Stomach smooth muscle (tissue), 2 donors: ENCODE data around the gene HNRNPM.
A peak's percentile ranks its signal among the peaks of the same experiment; 100 is the strongest.

Experiments
- H3K27ac ChIP-seq: one replicate; pipeline ENCODE4 v1.7.0; 2013; ENCODE audit warnings: mild to moderate bottlenecking, low read length, inconsistent platforms
- H3K27me3 ChIP-seq, 2 donors: one replicate each; pipeline ENCODE4 v1.7.0; 2013; ENCODE audit warnings: low read length in 2 of 2; ENCODE audit not compliant: insufficient read depth in 2 of 2, control insufficient read depth in 1 of 2
- H3K36me3 ChIP-seq, 2 donors: one replicate each; pipeline ENCODE4 v1.7.0; 2013; ENCODE audit warnings: low read length in 2 of 2; ENCODE audit not compliant: control insufficient read depth in 2 of 2, insufficient read depth in 2 of 2
- H3K4me1 ChIP-seq: one replicate; pipeline ENCODE4 v1.7.0; 2013; ENCODE audit warnings: low read length; ENCODE audit not compliant: control insufficient read depth, insufficient read depth
- H3K4me3 ChIP-seq, 2 donors: one replicate each; pipeline ENCODE4 v1.7.0; 2013; ENCODE audit warnings: low read length in 2 of 2
- H3K9ac ChIP-seq, 2 donors: one replicate each; pipeline ENCODE4 v1.7.0; 2013; ENCODE audit warnings: low read length in 2 of 2, mild to moderate bottlenecking in 1 of 2
- H3K9me3 ChIP-seq, 2 donors: one replicate each; pipeline ENCODE4 v1.7.0; 2013; ENCODE audit warnings: low read length in 2 of 2; ENCODE audit not compliant: control insufficient read depth in 2 of 2
- donor health status: healthy.
- donor health status: Pancreatic carcinoma.

The HNRNPM gene, protein sequence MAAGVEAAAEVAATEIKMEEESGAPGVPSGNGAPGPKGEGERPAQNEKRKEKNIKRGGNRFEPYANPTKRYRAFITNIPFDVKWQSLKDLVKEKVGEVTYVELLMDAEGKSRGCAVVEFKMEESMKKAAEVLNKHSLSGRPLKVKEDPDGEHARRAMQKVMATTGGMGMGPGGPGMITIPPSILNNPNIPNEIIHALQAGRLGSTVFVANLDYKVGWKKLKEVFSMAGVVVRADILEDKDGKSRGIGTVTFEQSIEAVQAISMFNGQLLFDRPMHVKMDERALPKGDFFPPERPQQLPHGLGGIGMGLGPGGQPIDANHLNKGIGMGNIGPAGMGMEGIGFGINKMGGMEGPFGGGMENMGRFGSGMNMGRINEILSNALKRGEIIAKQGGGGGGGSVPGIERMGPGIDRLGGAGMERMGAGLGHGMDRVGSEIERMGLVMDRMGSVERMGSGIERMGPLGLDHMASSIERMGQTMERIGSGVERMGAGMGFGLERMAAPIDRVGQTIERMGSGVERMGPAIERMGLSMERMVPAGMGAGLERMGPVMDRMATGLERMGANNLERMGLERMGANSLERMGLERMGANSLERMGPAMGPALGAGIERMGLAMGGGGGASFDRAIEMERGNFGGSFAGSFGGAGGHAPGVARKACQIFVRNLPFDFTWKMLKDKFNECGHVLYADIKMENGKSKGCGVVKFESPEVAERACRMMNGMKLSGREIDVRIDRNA

GRCh38 chr19:8444677-8445487 lies at the start of gene HNRNPM:
Gene HNRNPM, plus strand, starts transcription at chr19:8444975. Its CDS starts 24 bp downstream, at chr19:8444999.
- Histone ChIP-seq H3K4me3 (peak within 1 kb of the TSS; percentile 92 to 93), H3K27me3 (no peaks in the 10 kb centered on the region), H3K4me1 (peaks cover 26% of the 10 kb centered on the region), H3K9me3 (no peaks in the 10 kb centered on the region), H3K36me3 (peaks cover 0 to 3% of the 10 kb centered on the region in 2 donors), H3K9ac (peak within 1 kb of the TSS; percentile 96 to 98), H3K27ac (peak within 1 kb of the TSS; percentile 93)

- no peaks in the 10 kb centered on the region for H3K27me3 ChIP-seq
- peaks cover 59% of the 10 kb centered on the region for H3K4me1 ChIP-seq
- H3K4me3 ChIP-seq = no peak overlapping the region
- H3K9me3 ChIP-seq = no peaks in the 10 kb centered on the region
- peaks cover 5 to 8% of the 10 kb centered on the region in 2 donors for H3K36me3 ChIP-seq
- no peak overlapping the region for H3K27ac ChIP-seq
- no peak overlapping the region for H3K9ac ChIP-seq
Observed at GRCh38 chr19:8395621-8396082, 49.1 kb upstream of the HNRNPM start.

DNA sequence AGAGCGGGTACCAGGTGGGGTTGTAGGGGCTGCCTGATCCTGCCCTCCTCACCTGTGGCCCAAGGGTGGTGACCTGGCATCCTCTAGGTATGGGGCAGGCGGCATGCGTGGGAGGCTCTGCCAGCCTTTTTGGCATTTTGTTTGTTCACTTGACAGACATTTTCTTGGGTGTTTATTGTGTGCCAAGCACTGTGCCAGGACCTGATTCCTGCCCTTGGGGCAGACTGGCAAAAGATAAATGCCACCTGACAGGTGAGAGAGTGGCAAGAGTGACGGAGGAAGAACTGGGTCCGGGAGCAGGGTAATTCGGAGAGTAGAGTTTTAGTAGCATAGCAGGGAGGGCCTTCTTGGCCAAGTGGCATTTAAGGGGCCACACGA lies 48.6 kb upstream of the HNRNPM start:
- Histone ChIP-seq H3K36me3 (peaks cover 5 to 8% of the 10 kb centered on the region in 2 donors), H3K27me3 (no peaks in the 10 kb centered on the region), H3K9ac (no peak overlapping the region), H3K4me3 (no peak overlapping the region), H3K9me3 (no peaks in the 10 kb centered on the region), H3K4me1 (peaks cover 56% of the 10 kb centered on the region), H3K27ac (no peak overlapping the region)

GRCh38 chr19:8396563-8397203 lies 48.1 kb upstream of the HNRNPM start:
- H3K9me3 ChIP-seq = no peaks in the 10 kb centered on the region
- H3K27ac ChIP-seq = no peak overlapping the region
- peak overlapping the region in 1 of 2 donors; percentile 13 for H3K9ac ChIP-seq
- H3K4me1 ChIP-seq = peaks cover 51% of the 10 kb centered on the region
- peaks cover 5 to 8% of the 10 kb centered on the region in 2 donors for H3K36me3 ChIP-seq
- H3K4me3 ChIP-seq = no peak overlapping the region
- no peaks in the 10 kb centered on the region for H3K27me3 ChIP-seq

DNA sequence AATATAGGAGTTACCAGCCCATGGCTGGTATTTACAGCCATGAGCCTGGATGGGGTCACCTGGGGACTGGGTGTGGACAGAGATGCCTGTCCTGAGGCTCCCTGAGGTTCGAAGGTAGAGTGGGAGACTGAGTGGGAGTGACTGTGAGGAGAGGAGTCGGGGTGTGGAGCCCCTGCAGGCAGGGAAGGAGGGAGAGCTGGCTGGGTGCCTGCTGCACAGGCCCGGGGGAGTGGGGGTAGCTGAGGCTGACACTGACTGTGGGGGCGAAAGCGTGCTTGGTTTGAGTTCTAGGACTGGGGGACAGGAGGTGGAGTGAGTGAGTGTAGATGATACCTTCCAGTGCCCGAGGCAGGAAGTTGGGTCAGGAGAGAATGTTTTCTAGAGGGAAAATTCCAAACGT lies 47.5 kb upstream of the HNRNPM start:
- Histone ChIP-seq H3K27ac (no peak overlapping the region), H3K9ac (no peak overlapping the region), H3K27me3 (no peaks in the 10 kb centered on the region), H3K4me3 (no peak overlapping the region), H3K9me3 (no peaks in the 10 kb centered on the region), H3K36me3 (peaks cover 5 to 13% of the 10 kb centered on the region in 2 donors), H3K4me1 (peaks cover 45% of the 10 kb centered on the region)

- Histone ChIP-seq H3K36me3 (peaks cover 6 to 15% of the 10 kb centered on the region in 2 donors), H3K4me3 (no peak overlapping the region), H3K9ac (no peak overlapping the region)
Observed at GRCh38 chr19:8397746-8398310, 46.9 kb upstream of the HNRNPM start.

DNA sequence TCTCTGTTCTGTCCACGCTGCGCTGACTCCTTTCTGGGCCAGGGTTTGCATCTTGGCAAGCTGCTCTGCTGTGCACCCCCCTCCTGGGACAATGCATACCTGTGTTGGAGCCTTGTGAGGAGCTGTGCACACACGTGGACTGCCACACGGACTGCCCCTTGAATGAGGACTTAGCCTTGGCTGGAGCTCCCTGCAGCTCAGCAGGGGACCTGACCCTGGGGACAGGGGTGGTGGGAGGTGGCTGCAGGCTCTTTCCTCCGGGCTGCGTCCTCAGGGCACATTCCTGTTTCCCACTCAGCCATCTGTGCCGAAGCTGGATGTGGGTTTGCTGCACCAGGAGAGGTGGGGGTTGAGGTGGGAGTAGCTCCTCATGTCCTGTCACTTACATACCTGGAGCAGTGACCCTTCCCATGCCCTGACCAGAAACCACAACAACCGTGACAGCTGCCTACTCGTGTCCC lies 46.4 kb upstream of the HNRNPM start:
- H3K27me3 ChIP-seq = no peaks in the 10 kb centered on the region
- no peak overlapping the region for H3K9ac ChIP-seq
- H3K9me3 ChIP-seq = no peaks in the 10 kb centered on the region
- peaks cover 37% of the 10 kb centered on the region for H3K4me1 ChIP-seq
- peaks cover 11 to 18% of the 10 kb centered on the region in 2 donors for H3K36me3 ChIP-seq
- no peak overlapping the region for H3K27ac ChIP-seq
- no peak overlapping the region for H3K4me3 ChIP-seq

More at GRCh38 chr19:8397746-8398310, 46.9 kb upstream of the HNRNPM start:
- H3K27me3 ChIP-seq = no peaks in the 10 kb centered on the region
- no peak overlapping the region for H3K27ac ChIP-seq
- H3K4me1 ChIP-seq = peaks cover 40% of the 10 kb centered on the region
- no peaks in the 10 kb centered on the region for H3K9me3 ChIP-seq

DNA sequence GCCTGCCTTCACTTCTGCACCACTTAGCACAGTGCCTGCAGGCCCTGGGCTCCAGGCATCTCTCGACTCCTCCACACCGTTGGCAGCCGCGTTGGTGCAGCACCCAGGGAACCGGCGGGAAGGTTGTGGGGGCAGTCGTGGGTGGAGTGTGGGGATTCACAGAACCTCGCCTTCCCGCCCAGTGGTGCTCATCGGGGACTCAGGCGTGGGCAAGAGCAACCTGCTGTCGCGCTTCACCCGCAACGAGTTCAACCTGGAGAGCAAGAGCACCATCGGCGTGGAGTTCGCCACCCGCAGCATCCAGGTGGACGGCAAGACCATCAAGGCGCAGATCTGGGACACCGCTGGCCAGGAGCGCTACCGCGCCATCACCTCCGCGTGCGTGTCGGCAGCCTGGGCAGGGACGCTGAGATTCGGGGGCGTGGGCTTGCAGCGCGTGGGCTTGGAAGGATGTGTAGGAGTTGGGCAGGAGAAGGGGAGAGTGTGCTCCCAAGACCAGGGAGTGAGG lies 45.0 kb upstream of the HNRNPM start:
- Histone ChIP-seq H3K4me3 (no peak overlapping the region), H3K9me3 (no peaks in the 10 kb centered on the region), H3K27ac (no peak overlapping the region), H3K36me3 (peaks cover 12 to 19% of the 10 kb centered on the region in 2 donors), H3K4me1 (peaks cover 29% of the 10 kb centered on the region), H3K9ac (no peak overlapping the region), H3K27me3 (no peaks in the 10 kb centered on the region)

DNA sequence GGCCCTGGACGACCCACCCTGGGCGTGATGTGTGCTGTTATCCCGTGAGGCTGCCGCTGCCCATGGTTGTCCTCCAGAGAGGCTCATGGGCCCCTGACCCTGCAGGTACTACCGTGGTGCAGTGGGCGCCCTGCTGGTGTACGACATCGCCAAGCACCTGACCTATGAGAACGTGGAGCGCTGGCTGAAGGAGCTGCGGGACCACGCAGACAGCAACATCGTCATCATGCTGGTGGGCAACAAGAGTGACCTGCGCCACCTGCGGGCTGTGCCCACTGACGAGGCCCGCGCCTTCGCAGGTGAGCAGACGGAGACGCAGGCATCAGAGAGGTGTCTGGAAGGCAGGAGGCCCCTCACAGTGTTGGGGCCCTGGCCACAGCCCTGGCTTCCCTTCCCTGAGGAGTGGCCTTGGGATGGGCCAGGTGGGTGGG lies 42.8 kb upstream of the HNRNPM start:
- Histone ChIP-seq H3K4me3 (no peak overlapping the region), H3K27me3 (no peaks in the 10 kb centered on the region), H3K9me3 (no peaks in the 10 kb centered on the region), H3K27ac (no peak overlapping the region), H3K4me1 (peaks cover 18% of the 10 kb centered on the region), H3K36me3 (peaks cover 16 to 23% of the 10 kb centered on the region in 2 donors), H3K9ac (no peak overlapping the region)
